Activated naive CD8-positive, alpha-beta T cell treated with anti-CD3 and anti-CD28 coated beads, Interleukin-2, amount 10 ng/mL, durations not matched to agents 7 days and 5 days (primary cell): ENCODE measurements around the gene SRD5A1. TPM values are rescaled to one million over a fixed set of nuclear protein-coding genes. Genes with fewer than 3 reads are reported as not detected.
"Not testable (repeated sequence)": the region's sequence is repeated elsewhere in the genome, so short reads cannot be mapped to it uniquely, and the experiment has no call there.

ENCODE experiments used
- ATAC-seq: fragments of 150-1000 bp; cut with Tn5 transposase; one replicate; pipeline ENCODE4 v1.10.0; 2021; ENCODE audit warnings: low read depth, moderate library complexity
- POLR2A ChIA-PET: fragments of 350-600 bp; sonication (Branson Sonifier 250); formaldehyde crosslinking; loops from one replicate; lab custom pipeline; 2021; ENCODE audit warnings: antibody characterized with exemption; lab: Charles Lee
- DNase-seq: peaks from one replicate; pipeline ENCODE4 v3.0.0; 2021
- H3K27ac Mint-ChIP-seq: one replicate; pipeline ENCODE4 v1.8.0; 2022; ENCODE audit warnings: mild to moderate bottlenecking, mixed read lengths
- H3K27me3 Mint-ChIP-seq: one replicate; pipeline ENCODE4 v1.8.0; 2022; ENCODE audit warnings: mild to moderate bottlenecking, moderate library complexity, mixed read lengths
- H3K36me3 Mint-ChIP-seq: one replicate; pipeline ENCODE4 v1.8.0; 2021; ENCODE audit warnings: mild to moderate bottlenecking, mixed read lengths
- H3K4me1 Mint-ChIP-seq: one replicate; pipeline ENCODE4 v1.8.0; 2021; ENCODE audit warnings: mixed read lengths
- H3K4me3 Mint-ChIP-seq: one replicate; pipeline ENCODE4 v1.8.0; 2022; ENCODE audit warnings: mild to moderate bottlenecking, moderate library complexity, mixed read lengths
- H3K9me3 Mint-ChIP-seq: one replicate; pipeline ENCODE4 v1.8.0; 2021; ENCODE audit warnings: mixed read lengths
- total RNA-seq, 2 experiments: library from RNA; stranded (reverse); gene quantifications; one replicate each; pipeline ENCODE4 v1.2.3, GENCODE V29; 2021

Gene SRD5A1
- total RNA-seq, 2 experiments from 2014 or later: 12.6 to 15.9 TPM

DNA sequence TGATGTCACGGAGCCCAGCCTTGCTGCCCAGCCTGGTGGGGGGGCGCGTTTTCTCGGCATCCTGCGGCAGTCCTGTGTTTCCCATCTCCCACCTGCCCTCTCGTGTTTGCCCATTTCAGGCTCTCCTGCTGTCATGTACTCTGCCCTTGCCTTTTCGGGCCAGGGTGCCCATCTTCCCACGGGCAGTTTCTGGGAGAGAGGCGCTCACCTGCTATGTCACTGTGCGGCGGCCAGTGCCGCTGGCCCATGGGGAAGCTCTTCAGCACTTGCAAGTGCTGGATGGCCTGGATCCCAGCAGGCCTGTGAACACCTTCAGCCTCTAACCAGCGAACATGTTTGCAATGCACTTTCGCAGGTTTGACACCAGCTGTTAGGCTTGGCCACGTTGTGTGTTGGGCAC, 33.5 kb downstream of the SRD5A1 start:
- ATAC-seq (no peak), DNase-seq (no peak)
- Mint-ChIP-seq H3K27ac (no peak overlapping the region), H3K27me3 (no peaks in the 10 kb centered on the region), H3K36me3 (peaks cover 26% of the 10 kb centered on the region), H3K9me3 (no peaks in the 10 kb centered on the region), H3K4me1 (no peaks in the 10 kb centered on the region), H3K4me3 (no peak overlapping the region)
- POLR2A ChIA-PET: interaction anchor here (1.4 kb wide), 1 partner anchor 14 kb away, joined by 3 read pairs; no protein-coding TSS in a partner anchor

- Mint-ChIP-seq H3K36me3 (peaks cover 26% of the 10 kb centered on the region), H3K9me3 (no peaks in the 10 kb centered on the region), H3K27me3 (no peaks in the 10 kb centered on the region), H3K27ac (no peak overlapping the region), H3K4me1 (no peaks in the 10 kb centered on the region), H3K4me3 (no peak overlapping the region)
- POLR2A ChIA-PET: no interaction called here
- ATAC-seq: no peak
- DNase-seq: no peak
Observed at GRCh38 chr5:6667648-6668047, 34.4 kb downstream of the SRD5A1 start.

DNA sequence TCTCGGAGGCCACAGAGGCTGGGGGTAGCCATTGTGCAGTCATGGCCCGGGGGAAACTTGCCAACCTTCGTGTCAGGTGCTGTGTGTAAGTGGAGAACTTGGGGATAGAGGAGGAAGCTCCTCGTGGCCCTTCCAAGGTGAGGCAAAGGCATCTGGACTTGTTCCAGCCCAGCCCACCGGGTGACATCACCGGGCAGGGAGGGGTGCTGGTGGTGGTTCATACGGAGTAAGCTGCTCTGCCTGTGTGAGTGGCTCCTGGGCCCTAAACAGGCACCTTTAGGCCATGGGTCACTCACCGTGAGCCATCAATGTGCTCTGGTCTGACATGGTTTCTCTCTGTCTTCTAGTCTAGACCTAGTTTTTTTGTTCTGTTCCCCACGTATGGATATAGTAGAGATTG, 35.5 kb downstream of the SRD5A1 start:
- H3K27me3 Mint-ChIP-seq, DNase-seq, H3K27ac Mint-ChIP-seq, ATAC-seq, H3K9me3 Mint-ChIP-seq, H3K4me1 Mint-ChIP-seq, POLR2A ChIA-PET, H3K4me3 Mint-ChIP-seq: not testable (repeated sequence)
- peaks cover 32% of the 10 kb centered on the region for H3K36me3 Mint-ChIP-seq

DNA sequence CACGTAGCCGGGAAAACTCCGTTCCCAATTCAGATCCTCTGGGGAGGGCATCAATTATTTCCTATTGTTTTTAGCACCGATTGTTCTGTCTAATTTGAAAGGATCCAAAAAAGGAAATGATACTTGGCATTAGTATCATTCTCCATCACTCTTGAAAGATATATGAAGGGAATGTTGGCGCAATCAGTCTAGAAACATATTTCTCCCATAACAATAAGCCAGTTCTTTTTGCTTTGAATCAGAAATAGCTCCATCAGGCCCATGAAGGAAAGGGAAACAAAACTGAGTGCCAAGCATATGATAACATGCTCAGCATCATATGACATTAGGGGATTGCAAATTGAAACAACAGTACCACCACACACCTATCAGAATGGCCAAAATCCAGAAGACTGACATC, 39.8 kb downstream of the SRD5A1 start:
- Mint-ChIP-seq H3K27me3 (no peaks in the 10 kb centered on the region), H3K36me3 (peaks cover 42% of the 10 kb centered on the region), H3K9me3 (peaks cover 2% of the 10 kb centered on the region), H3K4me3 (no peak overlapping the region), H3K27ac (no peak overlapping the region), H3K4me1 (no peaks in the 10 kb centered on the region)
- no peak for DNase-seq
- POLR2A ChIA-PET: no interaction called here
- ATAC-seq: no peak

DNA sequence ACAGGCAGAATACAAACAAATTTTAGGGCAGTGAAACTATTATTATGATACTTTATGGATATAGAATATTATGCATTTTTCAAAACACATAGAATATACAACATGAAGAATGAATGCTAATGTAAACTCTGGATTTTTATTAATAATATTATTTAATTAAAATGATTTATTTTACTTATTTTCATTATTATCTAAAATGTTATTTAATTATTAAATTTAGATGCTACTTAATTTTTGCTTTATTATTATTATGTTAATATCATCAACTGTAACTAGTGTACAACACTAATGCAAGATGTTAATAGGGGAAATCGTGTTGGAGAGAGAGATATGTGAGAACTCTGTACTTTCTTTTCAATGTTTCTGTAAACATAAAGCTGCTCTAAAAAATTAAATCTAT, 40.7 kb downstream of the SRD5A1 start:
- H3K27me3 Mint-ChIP-seq: no peaks in the 10 kb centered on the region
- no peak overlapping the region for H3K27ac Mint-ChIP-seq
- peaks cover 2% of the 10 kb centered on the region for H3K9me3 Mint-ChIP-seq
- ATAC-seq: no peak
- no peaks in the 10 kb centered on the region for H3K4me1 Mint-ChIP-seq
- H3K4me3 Mint-ChIP-seq: no peak overlapping the region
- no peak for DNase-seq
- H3K36me3 Mint-ChIP-seq: peaks cover 40% of the 10 kb centered on the region
- POLR2A ChIA-PET: no interaction called here

- H3K9me3 Mint-ChIP-seq: peaks cover 2% of the 10 kb centered on the region
- ATAC-seq (no peak), DNase-seq (no peak)
- no peaks in the 10 kb centered on the region for H3K4me1 Mint-ChIP-seq
- POLR2A ChIA-PET: no interaction called here
- no peaks in the 10 kb centered on the region for H3K27me3 Mint-ChIP-seq
- H3K27ac Mint-ChIP-seq: no peak overlapping the region
- H3K4me3 Mint-ChIP-seq: no peak overlapping the region
- peaks cover 37% of the 10 kb centered on the region for H3K36me3 Mint-ChIP-seq
Observed at GRCh38 chr5:6674421-6674820, 41.2 kb downstream of the SRD5A1 start.

- Mint-ChIP-seq H3K27ac (no peak overlapping the region), H3K4me1 (no peaks in the 10 kb centered on the region), H3K9me3 (peaks cover 2% of the 10 kb centered on the region), H3K36me3 (peaks cover 32% of the 10 kb centered on the region), H3K4me3 (no peak overlapping the region), H3K27me3 (no peaks in the 10 kb centered on the region)
- ATAC-seq: no peak
- POLR2A ChIA-PET: no interaction called here
- no peak for DNase-seq
Observed at GRCh38 chr5:6674886-6675285, 41.6 kb downstream of the SRD5A1 start.

GRCh38 chr5:6675784-6676491, 42.7 kb downstream of the SRD5A1 start:
- ATAC-seq (no peak), DNase-seq (no peak)
- POLR2A ChIA-PET: no interaction called here
- Mint-ChIP-seq H3K9me3 (peaks cover 2% of the 10 kb centered on the region), H3K27ac (no peak overlapping the region), H3K4me1 (no peaks in the 10 kb centered on the region), H3K27me3 (no peaks in the 10 kb centered on the region), H3K4me3 (no peak overlapping the region), H3K36me3 (peaks cover 24% of the 10 kb centered on the region)

DNA sequence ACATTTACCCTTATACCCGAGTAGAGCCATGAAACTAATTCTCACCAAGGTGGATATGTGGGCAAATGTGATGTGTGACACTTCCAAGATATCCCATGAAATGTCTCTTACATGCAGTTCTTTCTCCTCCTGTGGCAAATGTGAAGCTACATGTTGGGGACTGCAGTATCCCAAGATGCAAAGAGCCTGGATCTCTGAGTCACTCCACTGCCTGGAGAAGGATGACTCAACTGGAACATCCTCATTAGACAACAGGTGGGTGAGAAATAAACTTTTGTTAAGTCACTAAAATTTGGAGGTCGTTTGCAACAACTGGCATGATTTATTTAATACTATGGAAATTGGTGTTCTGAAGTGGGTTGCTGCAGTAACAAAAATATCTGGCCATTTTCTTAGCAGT, 43.5 kb downstream of the SRD5A1 start:
- no peak for DNase-seq
- H3K9me3 Mint-ChIP-seq: peaks cover 2% of the 10 kb centered on the region
- POLR2A ChIA-PET: no interaction called here
- ATAC-seq: no peak
- H3K27me3 Mint-ChIP-seq: no peaks in the 10 kb centered on the region
- peaks cover 19% of the 10 kb centered on the region for H3K36me3 Mint-ChIP-seq
- no peak overlapping the region for H3K27ac Mint-ChIP-seq
- H3K4me3 Mint-ChIP-seq: no peak overlapping the region
- no peaks in the 10 kb centered on the region for H3K4me1 Mint-ChIP-seq

GRCh38 chr5:6678385-6678784, 45.1 kb downstream of the SRD5A1 start:
- Mint-ChIP-seq H3K27ac (no peak overlapping the region), H3K9me3 (peaks cover 2% of the 10 kb centered on the region)

DNA sequence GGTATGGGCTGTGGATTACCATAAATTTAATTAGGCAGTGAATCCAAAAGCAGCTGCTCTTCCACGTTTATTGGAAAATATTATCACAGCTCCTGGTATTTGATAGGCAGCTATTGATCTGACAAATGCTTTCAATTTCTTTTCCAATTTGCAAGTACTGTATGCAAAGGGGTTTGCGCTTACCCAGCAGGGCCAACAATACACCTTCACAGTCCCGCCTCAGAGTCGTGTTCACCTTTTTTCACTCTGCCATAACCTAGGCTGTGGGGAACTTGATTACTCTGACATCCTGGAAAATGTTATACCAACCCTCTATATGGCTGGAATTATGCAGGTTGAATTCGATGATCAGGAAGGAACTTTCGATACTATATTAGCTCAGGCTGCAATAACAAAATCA, 47.7 kb downstream of the SRD5A1 start:
- peaks cover 2% of the 10 kb centered on the region for H3K9me3 Mint-ChIP-seq
- no peak overlapping the region for H3K27ac Mint-ChIP-seq
- no peak overlapping the region for H3K4me3 Mint-ChIP-seq
- POLR2A ChIA-PET: no interaction called here
- no peak for DNase-seq
- no peaks in the 10 kb centered on the region for H3K4me1 Mint-ChIP-seq
- no peak for ATAC-seq
- H3K27me3 Mint-ChIP-seq: peaks cover 2% of the 10 kb centered on the region
- peaks cover 7% of the 10 kb centered on the region for H3K36me3 Mint-ChIP-seq

More at GRCh38 chr5:6678385-6678784, 45.1 kb downstream of the SRD5A1 start:
- no peaks in the 10 kb centered on the region for H3K4me1 Mint-ChIP-seq
- DNase-seq (no peak), ATAC-seq (no peak)
- H3K27me3 Mint-ChIP-seq: no peaks in the 10 kb centered on the region
- POLR2A ChIA-PET: no interaction called here
- H3K4me3 Mint-ChIP-seq: no peak overlapping the region
- H3K36me3 Mint-ChIP-seq: peaks cover 13% of the 10 kb centered on the region

GRCh38 chr5:6681682-6682081, 48.4 kb downstream of the SRD5A1 start:
- no peaks in the 10 kb centered on the region for H3K9me3 Mint-ChIP-seq
- peaks cover 4% of the 10 kb centered on the region for H3K36me3 Mint-ChIP-seq
- peaks cover 8% of the 10 kb centered on the region for H3K27me3 Mint-ChIP-seq
- ATAC-seq: no peak
- POLR2A ChIA-PET: no interaction called here
- no peaks in the 10 kb centered on the region for H3K4me1 Mint-ChIP-seq
- H3K4me3 Mint-ChIP-seq: no peak overlapping the region
- DNase-seq: no peak
- no peak overlapping the region for H3K27ac Mint-ChIP-seq

DNA sequence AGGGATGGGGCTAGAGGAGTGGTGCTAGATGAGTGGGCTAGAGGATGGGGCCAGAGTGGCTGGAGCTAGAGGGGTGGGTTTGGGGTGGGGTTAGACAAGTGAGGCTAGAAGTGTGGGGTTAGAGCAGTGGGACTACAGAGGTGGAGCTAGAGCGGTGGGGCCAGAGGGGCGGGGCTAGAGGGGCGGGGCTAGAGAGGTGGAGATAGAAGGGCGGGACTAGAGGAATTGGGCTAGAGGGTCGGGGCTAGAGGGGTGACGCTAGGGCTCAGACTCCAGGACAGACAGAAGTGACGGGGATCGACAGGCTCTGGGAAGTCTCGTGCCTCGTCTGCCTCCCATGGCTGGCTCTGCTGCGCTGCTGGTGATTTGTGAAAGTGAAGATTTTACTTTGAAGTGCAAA, 49.0 kb downstream of the SRD5A1 start:
- H3K27me3 Mint-ChIP-seq: peaks cover 13% of the 10 kb centered on the region
- POLR2A ChIA-PET: no interaction called here
- ATAC-seq: no peak

GRCh38 chr5:6683241-6683640, 50.0 kb downstream of the SRD5A1 start:
- H3K27me3 Mint-ChIP-seq: peaks cover 20% of the 10 kb centered on the region
- H3K9me3 Mint-ChIP-seq: no peaks in the 10 kb centered on the region
- H3K4me3 Mint-ChIP-seq: no peak overlapping the region
- ATAC-seq: no peak
- POLR2A ChIA-PET: no interaction called here
- H3K4me1 Mint-ChIP-seq: peaks cover 2% of the 10 kb centered on the region
- DNase-seq: no peak
- H3K36me3 Mint-ChIP-seq: peaks cover 2% of the 10 kb centered on the region
- H3K27ac Mint-ChIP-seq: no peak overlapping the region

More for the DNA sequence above, 49.0 kb downstream of the SRD5A1 start:
- Mint-ChIP-seq H3K9me3 (no peaks in the 10 kb centered on the region), H3K36me3 (no peaks in the 10 kb centered on the region), H3K4me1 (no peaks in the 10 kb centered on the region), H3K27ac (no peak overlapping the region), H3K4me3 (no peak overlapping the region)
- DNase-seq: no peak
